ENCODE results near the gene OTOP3.

Gene OTOP3

DNA sequence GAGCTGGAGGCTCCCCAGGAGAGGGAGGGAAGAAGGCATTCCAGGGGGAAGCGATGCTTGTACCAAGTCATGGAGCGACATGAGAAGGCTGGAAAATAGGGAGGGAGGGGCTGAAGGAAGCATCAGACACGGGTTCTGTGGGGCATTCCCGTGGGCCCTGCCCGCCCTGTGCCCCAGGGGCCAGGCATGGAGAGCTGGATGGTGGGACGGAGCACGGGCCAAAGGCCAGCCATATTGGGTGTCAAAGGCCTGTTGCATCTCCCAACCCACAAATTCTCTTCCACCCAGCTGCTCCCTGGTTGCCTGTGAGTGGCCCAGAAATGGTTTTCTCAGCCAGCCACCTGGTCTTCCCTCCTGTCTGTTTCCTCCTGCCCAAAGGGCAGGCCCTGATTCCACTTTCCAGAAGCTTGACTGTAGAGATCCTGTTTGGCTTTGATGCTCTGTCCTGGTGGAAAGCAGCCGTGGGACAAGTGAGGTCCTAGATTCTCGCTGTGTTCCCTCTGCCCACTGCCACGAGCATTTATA is 54.9 kb downstream of the OTOP3 start:
- no peak for DNase-seq

DNA sequence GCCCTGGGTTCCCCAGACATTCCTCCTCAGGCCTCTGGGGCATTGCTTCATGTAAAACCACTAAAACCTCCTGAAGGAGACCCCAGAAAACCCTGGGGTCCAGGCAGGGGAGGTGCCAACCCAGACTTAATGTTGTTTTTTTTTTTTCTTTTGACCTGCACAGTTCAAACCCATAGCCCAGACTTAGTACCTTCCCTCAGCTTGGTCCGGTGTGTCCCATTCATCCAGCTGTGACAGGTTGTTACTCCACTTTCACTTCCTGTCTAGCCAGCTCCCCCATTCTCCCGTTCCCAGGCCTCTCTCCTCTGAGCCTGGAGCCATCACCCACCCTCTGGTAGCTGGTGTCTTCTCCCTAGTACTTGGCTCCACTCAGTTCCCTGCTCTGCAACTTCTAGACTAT is 56.5 kb downstream of the OTOP3 start:
- no peak for DNase-seq

DNA sequence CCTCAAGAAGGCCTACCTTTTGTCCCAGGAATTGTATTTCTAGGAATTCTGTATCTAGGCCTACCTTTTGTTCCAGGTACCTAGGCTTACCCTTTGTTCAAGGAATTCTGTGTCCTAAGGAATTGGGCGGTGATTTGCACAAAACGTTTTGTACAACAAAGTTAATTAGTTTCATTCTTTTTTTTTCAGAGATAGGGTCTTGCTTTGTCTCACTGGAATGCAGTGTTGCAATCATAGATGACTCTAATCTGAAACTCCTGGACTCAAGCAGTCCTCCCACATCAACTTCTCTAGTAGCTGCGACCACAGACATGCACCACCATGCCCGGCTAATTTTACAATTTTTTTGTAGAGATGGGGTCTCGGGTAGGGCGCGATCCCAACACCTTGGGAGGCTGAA is 58.7 kb downstream of the OTOP3 start:
- no peak for DNase-seq

DNA sequence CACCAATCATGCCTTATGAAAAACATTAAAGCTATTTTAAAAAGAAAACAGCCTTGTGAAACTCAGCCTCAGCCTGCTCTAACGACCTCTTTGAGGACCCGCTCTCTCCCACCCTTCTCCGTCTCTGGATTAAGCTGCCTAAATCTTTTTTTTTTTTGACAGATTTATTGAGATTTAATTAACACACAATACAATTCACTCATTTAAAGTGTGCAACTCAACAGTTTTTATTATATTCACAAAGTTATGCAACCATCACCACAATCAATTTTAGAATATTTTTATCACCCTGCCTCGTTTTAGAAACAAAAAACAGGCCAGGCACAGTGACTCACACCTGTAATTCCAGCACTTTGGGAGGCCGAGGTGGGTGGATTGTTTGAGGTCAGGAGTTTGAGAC is 60.1 kb downstream of the OTOP3 start:
- DNase-seq = no peak

DNA sequence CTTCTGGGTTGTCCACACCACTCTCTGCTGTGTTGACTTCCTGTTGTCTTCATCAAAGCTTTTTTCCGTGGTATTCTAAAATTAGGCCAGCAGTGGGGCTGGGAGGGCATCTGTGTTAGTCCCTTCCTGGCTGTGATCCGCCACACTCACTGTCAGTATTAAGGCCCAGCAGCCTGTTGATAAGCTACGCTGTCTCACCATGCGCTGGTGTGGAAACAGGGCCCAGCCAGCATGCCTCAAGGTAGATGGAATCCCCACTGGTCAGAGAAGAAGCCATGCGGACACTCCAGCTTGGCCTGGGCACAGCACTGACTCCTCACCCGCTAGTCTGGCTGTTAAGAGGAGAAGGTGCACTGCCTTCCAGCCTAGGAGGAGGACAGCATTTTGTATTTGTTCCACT is 63.1 kb downstream of the OTOP3 start:
- DNase-seq = no peak

DNA sequence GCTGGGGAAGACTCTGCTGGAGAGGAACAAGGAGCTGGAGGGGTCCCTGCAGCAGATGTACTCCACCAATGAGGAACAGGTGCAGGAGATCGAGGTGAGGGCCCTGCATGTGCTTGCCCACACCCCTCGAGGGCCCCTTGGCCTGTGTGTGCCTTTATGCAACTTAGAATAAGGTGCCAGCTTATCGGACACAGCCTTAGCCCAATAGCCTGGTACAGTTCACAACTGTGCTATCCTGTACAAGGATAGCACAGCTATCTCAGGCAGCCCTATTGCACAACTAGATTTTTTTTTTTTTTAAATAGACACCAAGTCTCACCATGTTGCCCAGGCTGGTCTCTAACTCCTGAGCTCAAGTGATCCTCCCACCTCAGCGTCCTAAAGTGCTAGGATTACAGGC is 63.8 kb downstream of the OTOP3 start:
- DNase-seq = no peak

Data from hematopoietic multipotent progenitor cell treated with erythropoietin and hydrocortisone succinate and interleukin-3 and kit ligand, for 6 days (in vitro differentiated cells).